ENCODE data around the gene ACSBG1.

DNA sequence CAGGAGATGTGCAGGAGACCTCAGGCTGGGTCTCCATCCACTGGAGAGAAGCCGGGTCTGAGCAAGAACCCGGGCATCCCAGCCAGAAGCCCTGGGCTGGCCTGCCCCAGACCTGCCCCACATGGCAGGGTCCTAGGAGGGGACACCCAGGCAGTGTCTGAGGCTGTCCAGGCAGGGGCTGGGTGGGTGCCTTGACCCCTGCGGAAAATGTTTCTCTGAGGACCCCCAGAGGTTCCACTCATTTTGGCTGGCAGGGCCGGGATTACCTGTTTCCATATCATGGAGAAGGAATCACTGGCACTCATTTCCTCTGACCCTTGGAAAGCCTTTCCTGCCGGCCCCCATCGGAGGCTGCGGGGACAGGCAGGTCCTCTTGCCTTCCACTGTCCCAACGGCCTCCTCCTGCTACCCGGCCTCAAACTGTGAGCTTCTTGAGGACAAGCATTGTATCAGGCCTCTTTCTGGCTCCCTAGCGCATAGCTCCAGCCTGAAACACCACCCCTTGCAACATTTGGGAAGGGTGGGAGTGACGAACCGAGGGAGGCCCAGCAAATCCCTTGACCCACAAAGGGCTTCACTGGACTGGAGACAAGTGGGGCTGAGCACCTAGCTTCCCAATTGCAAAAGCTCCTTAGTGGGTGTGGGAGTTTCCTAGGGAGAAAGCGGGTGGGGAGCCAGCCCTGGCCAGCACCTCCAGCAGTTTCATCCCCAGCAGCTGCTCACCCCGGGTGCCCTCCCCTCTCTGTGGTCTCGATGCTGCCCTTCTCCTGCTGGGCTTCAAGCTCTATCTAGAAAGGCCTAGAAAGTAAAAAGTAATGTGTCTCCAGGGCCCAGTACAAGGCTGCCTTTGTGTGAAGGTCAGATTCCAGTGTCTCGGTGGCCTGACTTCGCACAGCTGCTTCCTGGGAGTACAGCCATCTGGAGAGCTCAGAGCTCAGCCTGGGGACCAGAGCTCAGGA is 29.7 kb downstream of the ACSBG1 start:
- TF ChIP-seq ARNT (IDR thresholded peaks at IDR 0.05) (no peak), L3MBTL2 (conservative IDR thresholded peaks at IDR 0.05) (no peak)

Measured in HEK293T (cell line).